Cardiac fibroblast (primary cell): Measurements from ENCODE around the gene KCNB1.

Experiments used
- DNase-seq, 2 donors: peaks; one replicate each; pipeline versions ENCODE4 v3.0.0 to v3.0.0-alpha.2; 2010; ENCODE audit warnings: low read depth in 2 of 2
- H3K4me3 ChIP-seq, 2 donors: replicated peaks in 1 of 2; 1 replicate in 1 of 2; 2 replicates in 1 of 2; pipeline ENCODE4 v1.5.1; 2011; ENCODE audit warnings: low read depth in 2 of 2, low read length in 2 of 2, mild to moderate bottlenecking in 2 of 2, moderate library complexity in 1 of 2
- TF ChIP-seq, protein P1 (sequence below): IDR thresholded peaks from one replicate; pipeline ENCODE4 v1.5.1; 2011; ENCODE audit warnings: low read depth, mild to moderate bottlenecking, low read length, inconsistent platforms

KCNB1 gene

GRCh38 chr20:49418809-49419208, 63.7 kb downstream of the KCNB1 start:
- H3K4me3 ChIP-seq, result no peak overlapping the region
- TF ChIP-seq, protein P1, sequence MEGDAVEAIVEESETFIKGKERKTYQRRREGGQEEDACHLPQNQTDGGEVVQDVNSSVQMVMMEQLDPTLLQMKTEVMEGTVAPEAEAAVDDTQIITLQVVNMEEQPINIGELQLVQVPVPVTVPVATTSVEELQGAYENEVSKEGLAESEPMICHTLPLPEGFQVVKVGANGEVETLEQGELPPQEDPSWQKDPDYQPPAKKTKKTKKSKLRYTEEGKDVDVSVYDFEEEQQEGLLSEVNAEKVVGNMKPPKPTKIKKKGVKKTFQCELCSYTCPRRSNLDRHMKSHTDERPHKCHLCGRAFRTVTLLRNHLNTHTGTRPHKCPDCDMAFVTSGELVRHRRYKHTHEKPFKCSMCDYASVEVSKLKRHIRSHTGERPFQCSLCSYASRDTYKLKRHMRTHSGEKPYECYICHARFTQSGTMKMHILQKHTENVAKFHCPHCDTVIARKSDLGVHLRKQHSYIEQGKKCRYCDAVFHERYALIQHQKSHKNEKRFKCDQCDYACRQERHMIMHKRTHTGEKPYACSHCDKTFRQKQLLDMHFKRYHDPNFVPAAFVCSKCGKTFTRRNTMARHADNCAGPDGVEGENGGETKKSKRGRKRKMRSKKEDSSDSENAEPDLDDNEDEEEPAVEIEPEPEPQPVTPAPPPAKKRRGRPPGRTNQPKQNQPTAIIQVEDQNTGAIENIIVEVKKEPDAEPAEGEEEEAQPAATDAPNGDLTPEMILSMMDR, result no peak
- no peak for DNase-seq

GRCh38 chr20:49417843-49418555, 64.5 kb downstream of the KCNB1 start:
- H3K4me3 ChIP-seq, result no peak overlapping the region
- TF ChIP-seq, protein P1, result no peak
- DNase-seq, result no peak

DNA sequence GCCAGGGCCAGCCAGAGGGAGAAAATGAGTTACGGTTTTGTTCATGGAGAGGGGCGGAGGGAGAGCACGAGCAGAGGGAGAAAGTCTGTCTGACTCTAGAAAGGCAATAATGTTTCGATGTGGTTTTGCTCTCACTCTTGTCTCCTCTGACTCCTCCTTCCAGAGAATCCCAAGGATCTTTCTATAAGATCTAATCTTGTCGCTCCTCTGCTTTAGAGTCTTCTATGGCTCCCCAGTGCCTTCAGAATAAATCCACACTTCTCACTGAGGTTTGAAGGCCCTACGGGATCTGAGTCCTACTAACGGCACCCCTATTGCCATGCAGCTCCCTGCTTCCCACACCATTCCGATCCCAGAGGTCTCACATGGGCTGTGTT, 66.8 kb downstream of the KCNB1 start:
- DNase-seq, result no peak
- TF ChIP-seq, protein P1, result no peak
- no peak overlapping the region for H3K4me3 ChIP-seq

- DNase-seq, result no peak
- TF ChIP-seq, protein P1, result no peak
- H3K4me3 ChIP-seq, result no peak overlapping the region
Observed at GRCh38 chr20:49415005-49415667, 67.3 kb downstream of the KCNB1 start.

DNA sequence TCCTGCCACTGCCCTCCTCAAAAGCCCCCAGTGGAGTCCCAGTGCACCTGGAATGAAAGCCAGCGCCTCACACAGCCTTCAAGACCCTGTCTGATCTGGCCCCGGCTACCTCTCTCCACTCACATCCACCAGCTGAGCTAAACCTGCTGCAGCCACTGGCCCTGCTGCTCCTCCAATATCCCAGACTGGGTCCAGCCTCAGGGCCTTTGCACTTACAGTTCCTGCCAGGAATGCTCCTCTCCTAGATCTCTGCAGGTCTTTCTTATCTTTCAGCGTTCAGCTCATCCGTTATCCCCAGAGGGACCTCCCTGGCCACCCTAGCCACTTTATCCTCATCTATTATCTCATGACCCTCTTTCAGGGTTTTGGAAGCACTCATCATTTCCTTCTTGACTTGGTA, 68.8 kb downstream of the KCNB1 start:
- TF ChIP-seq, protein P1, result no peak
- DNase-seq, result no peak

GRCh38 chr20:49412953-49413352, 69.5 kb downstream of the KCNB1 start:
- TF ChIP-seq, protein P1, result no peak
- DNase-seq, result no peak
- H3K4me3 ChIP-seq, result no peak overlapping the region

More for the DNA sequence above, 68.8 kb downstream of the KCNB1 start:
- H3K4me3 ChIP-seq, result no peak overlapping the region

DNA sequence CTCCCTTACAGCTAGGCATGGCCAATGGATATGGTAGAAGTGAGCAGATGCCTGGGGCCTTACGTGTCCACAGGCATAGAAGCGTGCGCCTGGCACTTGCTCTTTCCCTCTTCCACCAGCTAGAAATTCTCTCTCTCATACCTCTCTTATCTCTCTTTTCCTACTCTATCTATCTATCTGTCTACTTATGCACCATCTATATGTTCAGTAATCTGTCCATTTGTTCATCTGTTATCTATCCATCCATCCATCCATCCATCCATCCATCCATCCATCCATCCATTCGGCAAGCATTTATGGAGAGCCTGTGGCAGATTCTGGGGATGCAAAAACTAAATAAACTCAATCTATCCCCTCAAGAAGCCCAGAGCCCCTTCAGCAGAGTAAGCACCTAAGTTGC, 70.2 kb downstream of the KCNB1 start:
- TF ChIP-seq, protein P1, result no peak
- no peak overlapping the region for H3K4me3 ChIP-seq
- no peak for DNase-seq
